NB4 (cell line): ENCODE results near the gene MFAP4.

Source experiments
- MYC ChIP-seq: IDR thresholded peaks from 2 replicates; pipeline ENCODE4 v1.6.1; 2011; ENCODE audit warnings: low read depth, low read length
- POLR2A ChIP-seq: IDR thresholded peaks from 2 replicates; pipeline ENCODE4 v1.6.1; 2011; ENCODE audit warnings: mild to moderate bottlenecking; ENCODE audit not compliant: insufficient read length; ENCODE audit errors: extremely low read depth
- TF ChIP-seq, protein P1 (sequence below): IDR thresholded peaks from one replicate; pipeline ENCODE4 v1.5.1; 2012; ENCODE audit warnings: low read depth, low read length

DNA sequence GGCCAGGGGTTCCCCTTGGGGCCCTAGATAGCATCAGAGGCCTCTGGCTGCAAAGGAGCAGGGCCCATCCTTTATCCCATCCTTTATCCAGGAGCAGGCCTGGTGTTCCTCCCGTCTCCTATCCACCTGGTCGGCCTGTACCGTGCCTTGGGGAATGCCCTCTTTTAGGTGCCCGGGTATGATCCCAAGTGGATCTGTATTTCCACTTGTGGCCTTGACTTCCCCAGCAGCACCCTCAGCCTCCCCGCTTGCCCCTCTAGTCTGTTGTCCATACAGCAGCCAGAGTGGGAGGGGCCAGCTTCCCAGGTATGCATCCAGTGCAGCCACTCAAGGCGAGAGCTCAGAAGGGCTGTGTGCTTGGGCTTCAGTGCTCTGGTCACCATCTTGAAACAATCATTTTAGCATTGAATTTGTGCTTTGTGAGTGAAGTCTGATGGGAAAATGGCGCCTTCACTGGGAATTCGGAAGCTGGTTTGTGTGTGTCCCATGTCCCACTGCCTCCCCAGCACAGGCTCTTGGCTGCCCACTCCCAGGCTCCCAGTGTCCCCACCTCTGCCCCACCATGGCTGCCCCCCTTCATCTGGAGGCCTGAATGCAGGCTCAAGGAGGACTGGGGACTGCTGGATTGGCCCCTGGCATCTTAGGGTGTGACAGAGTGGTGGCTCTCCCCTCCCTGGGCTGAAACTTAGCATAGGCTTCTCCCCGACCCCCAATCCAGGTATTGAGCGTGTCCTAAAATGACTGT, 20.8 kb upstream of the MFAP4 start:
- TF ChIP-seq, protein P1, sequence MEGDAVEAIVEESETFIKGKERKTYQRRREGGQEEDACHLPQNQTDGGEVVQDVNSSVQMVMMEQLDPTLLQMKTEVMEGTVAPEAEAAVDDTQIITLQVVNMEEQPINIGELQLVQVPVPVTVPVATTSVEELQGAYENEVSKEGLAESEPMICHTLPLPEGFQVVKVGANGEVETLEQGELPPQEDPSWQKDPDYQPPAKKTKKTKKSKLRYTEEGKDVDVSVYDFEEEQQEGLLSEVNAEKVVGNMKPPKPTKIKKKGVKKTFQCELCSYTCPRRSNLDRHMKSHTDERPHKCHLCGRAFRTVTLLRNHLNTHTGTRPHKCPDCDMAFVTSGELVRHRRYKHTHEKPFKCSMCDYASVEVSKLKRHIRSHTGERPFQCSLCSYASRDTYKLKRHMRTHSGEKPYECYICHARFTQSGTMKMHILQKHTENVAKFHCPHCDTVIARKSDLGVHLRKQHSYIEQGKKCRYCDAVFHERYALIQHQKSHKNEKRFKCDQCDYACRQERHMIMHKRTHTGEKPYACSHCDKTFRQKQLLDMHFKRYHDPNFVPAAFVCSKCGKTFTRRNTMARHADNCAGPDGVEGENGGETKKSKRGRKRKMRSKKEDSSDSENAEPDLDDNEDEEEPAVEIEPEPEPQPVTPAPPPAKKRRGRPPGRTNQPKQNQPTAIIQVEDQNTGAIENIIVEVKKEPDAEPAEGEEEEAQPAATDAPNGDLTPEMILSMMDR = no peak
- no peak for TF ChIP-seq POLR2A
- TF ChIP-seq MYC = no peak
